ENCODE measurements around the gene SURF6.

- TF ChIP-seq CHD1 (IDR thresholded peaks at IDR 0.05; ENCODE audit: low read depth, low read length), result no peak
- TF ChIP-seq, protein P1, sequence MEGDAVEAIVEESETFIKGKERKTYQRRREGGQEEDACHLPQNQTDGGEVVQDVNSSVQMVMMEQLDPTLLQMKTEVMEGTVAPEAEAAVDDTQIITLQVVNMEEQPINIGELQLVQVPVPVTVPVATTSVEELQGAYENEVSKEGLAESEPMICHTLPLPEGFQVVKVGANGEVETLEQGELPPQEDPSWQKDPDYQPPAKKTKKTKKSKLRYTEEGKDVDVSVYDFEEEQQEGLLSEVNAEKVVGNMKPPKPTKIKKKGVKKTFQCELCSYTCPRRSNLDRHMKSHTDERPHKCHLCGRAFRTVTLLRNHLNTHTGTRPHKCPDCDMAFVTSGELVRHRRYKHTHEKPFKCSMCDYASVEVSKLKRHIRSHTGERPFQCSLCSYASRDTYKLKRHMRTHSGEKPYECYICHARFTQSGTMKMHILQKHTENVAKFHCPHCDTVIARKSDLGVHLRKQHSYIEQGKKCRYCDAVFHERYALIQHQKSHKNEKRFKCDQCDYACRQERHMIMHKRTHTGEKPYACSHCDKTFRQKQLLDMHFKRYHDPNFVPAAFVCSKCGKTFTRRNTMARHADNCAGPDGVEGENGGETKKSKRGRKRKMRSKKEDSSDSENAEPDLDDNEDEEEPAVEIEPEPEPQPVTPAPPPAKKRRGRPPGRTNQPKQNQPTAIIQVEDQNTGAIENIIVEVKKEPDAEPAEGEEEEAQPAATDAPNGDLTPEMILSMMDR (IDR thresholded peaks at IDR 0.05; ENCODE audit: control extremely low read depth in 1 of 3, insufficient read depth in 1 of 3, low read depth in 1 of 3, low read length in 3 of 3), result peak in 2 of 3 experiments; percentile 72 to 75; a peak in 3 of 4 replicates
- TF ChIP-seq SAP30 (IDR thresholded peaks at IDR 0.05; ENCODE audit: insufficient read depth, insufficient replicate concordance, low read length), result no peak
- peak; percentile 78 to 84 for TF ChIP-seq RAD21 (IDR thresholded peaks at IDR 0.05 in 1 of 2, conservative IDR thresholded peaks at IDR 0.05 in 1 of 2; ENCODE audit: low read depth in 2 of 2, low read length in 2 of 2)
- no peak for TF ChIP-seq GTF2F1 (IDR thresholded peaks at IDR 0.05; ENCODE audit: borderline replicate concordance, low read depth, low read length)
- peak in 1 of 2 experiments; percentile 66; a peak in 1 of 4 replicates for TF ChIP-seq SIN3A (conservative IDR thresholded peaks at IDR 0.05 in 1 of 2, IDR thresholded peaks at IDR 0.05 in 1 of 2; ENCODE audit: low read depth in 1 of 2, low read length in 2 of 2)
These were observed 23.6 kb upstream of the SURF6 start for GRCh38 chr9:133359399-133360175.
